Small intestine (tissue), 7 donors: ENCODE data around the gene HMX3. TPM values are rescaled to one million over a fixed set of nuclear protein-coding genes. Genes with fewer than 3 reads are reported as not detected.

ENCODE experiments used
- DNase-seq, 2 donors: peaks; one replicate each; pipeline versions ENCODE4 v3.0.0 to v3.0.0-alpha.2; 2013
- FAIRE-seq: peaks from 2 replicates; lab custom pipeline; 2012; peaks lifted over from hg19 to GRCh38; lab: Jason Lieb, UNC
- H3K27ac ChIP-seq, 3 donors: one replicate each; pipeline ENCODE4 v1.5.1; 2013; ENCODE audit warnings: low read length in 2 of 3, mild to moderate bottlenecking in 2 of 3, control low read depth in 1 of 3, inconsistent platforms in 1 of 3, low read depth in 1 of 3, moderate library complexity in 1 of 3
- H3K27me3 ChIP-seq, 3 donors: one replicate each; pipeline ENCODE4 v1.6.1; 2013; ENCODE audit warnings: low read length in 3 of 3, inconsistent platforms in 1 of 3; ENCODE audit not compliant: control insufficient read depth in 3 of 3, insufficient read depth in 3 of 3
- H3K36me3 ChIP-seq, 3 donors: one replicate each; pipeline ENCODE4 v1.6.1; 2013; ENCODE audit warnings: low read length in 3 of 3, inconsistent platforms in 1 of 3, low read depth in 1 of 3, mild to moderate bottlenecking in 1 of 3, moderate library complexity in 1 of 3; ENCODE audit not compliant: control insufficient read depth in 3 of 3, insufficient read depth in 2 of 3
- H3K4me1 ChIP-seq, 3 donors: one replicate each; pipeline ENCODE4 v1.6.1; 2013; ENCODE audit warnings: low read length in 2 of 3, inconsistent platforms in 1 of 3, low read depth in 1 of 3, mild to moderate bottlenecking in 1 of 3, moderate library complexity in 1 of 3; ENCODE audit not compliant: control insufficient read depth in 3 of 3, insufficient read depth in 2 of 3
- H3K4me3 ChIP-seq, 3 donors: one replicate each; pipeline ENCODE4 v1.5.1; 2013; ENCODE audit warnings: low read length in 3 of 3, control low read depth in 1 of 3, inconsistent platforms in 1 of 3, low read depth in 1 of 3, mild to moderate bottlenecking in 1 of 3, moderate library complexity in 1 of 3
- H3K9me3 ChIP-seq, 2 donors: one replicate each; pipeline ENCODE4 v1.6.1; 2013; ENCODE audit warnings: low read depth in 1 of 2, low read length in 1 of 2; ENCODE audit not compliant: control insufficient read depth in 2 of 2, insufficient read depth in 1 of 2
- WGBS, 3 donors: extraction: QIAGEN DNeasy Blood & Tissue Kit; methylation state at CpG; one replicate each; pipeline ENCODE4 v1.1.7; 2013; 5-methylcytosine and 5-hydroxymethylcytosine counted together
- polyA plus RNA-seq, 4 donors: library from polyadenylated mRNA; stranded (reverse) in 3 of 4; unstranded in 1 of 4; fragments of 200-250 nt in 3 of 4; fragments of 120-200 nt in 1 of 4; gene quantifications; one replicate each; pipeline versions ENCODE4 v1.2.1 to v1.2.3, GENCODE V29; 2013
- donor health status: healthy with polysubstance abuse.
- donor health status: control.
- donor health status: control.
- donor health status: Bipolar disorder and iron deficiency.
- donor health status: healthy.

The HMX3 gene
- polyA plus RNA-seq, 4 donors: 0.31 to 0.51 TPM; not detected in 2

DNA sequence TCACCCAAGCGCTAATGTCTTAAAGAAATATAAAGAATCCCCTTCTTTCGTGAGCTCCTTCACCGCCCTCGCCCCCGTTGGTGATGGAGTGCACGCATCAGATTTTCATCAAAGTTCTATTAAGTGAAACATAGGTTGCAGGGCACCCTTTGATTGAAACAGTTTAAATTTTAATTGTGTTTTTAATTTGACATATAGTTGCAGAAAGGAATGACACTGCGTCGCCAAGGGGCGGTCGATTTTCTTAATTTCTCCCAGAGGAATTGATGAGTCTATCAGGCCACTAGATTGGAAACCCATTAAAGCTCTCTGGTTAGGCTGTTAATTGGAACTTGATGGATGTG is 8.0 kb downstream of the HMX3 start:
- Histone ChIP-seq H3K4me3 (no peak overlapping the region), H3K27me3 (peaks cover 35 to 100% (median 80%) of the 10 kb centered on the region in 3 donors), H3K36me3 (no peaks in the 10 kb centered on the region), H3K9me3 (peaks cover 0 to 3% of the 10 kb centered on the region in 2 donors), H3K27ac (no peak overlapping the region), H3K4me1 (peaks cover 0 to 4% (median 0%) of the 10 kb centered on the region in 3 donors)
- DNase-seq: no peak
- no peak for FAIRE-seq
- WGBS, 3 donors: 12 to 13% (median 12%) methylated on average over 10 of the region's 10 CpGs

DNA sequence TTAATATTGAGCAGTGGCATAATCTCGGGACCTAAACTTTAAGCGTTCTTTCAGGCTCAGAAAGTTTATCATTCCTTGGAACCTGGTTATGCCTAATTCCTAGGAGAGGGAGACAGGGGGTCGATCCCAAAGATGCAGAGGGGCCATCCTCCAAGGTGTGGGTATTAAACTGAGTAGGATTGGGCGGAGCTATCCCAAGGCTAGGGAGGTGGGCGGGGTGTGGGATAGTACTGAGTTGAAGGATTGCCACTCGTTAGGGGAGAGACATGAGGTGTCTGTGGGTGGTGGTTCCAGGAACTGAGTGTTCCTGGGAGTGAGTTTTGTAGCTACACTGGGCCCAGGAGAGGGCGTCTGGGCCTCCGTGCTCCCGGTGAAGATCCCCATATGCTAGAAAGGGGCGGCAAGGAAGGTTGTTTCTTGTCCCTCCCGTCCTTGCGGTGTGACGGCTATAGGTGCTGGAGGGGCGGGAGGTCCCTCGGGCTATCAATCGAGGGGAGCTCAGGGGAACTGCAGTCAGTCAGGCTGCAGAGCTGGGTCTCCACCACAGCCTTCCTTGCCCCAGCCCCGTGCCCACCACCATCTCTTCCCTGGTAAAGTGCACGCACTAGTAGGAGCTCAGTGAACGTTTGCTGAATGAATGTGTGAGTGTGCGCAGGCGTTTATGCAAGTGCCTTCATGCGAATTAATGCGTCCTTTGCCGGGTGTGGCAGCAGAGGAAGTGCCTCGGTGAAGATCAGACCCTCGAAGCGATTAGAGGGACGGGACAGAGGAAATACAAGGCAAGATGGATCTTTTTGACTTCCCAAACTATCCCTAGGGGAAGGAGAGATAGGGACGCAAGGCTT is 9.1 kb downstream of the HMX3 start:
- peaks cover 37 to 100% (median 85%) of the 10 kb centered on the region in 3 donors for H3K27me3 ChIP-seq
- no peaks in the 10 kb centered on the region for H3K4me1 ChIP-seq

DNA sequence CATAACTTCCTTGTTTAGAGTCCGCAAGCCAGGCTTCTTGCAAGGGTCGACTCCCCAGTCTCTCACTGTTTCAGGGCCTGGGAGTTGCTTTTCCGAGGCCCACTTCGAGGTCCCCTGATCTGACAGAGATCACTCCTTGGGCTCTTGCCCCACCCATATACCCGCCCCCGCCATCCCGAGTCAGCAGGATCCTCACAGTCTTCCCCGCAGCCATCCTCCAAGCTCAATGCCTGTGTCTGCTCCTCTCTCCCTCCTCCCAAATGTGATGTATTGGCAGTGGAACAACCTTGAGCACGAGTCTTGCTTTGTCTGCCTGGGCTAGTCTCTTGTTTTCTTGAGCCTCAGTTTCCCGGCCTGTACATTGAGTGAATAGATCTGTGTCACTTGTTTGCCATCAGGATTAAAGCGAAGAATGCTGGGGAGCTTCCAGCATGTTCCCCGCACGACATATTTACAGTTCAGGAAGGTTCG is 9.8 kb downstream of the HMX3 start:
- FAIRE-seq (no peak), DNase-seq (no peak)
- H3K9me3 ChIP-seq: peaks cover 0 to 3% of the 10 kb centered on the region in 2 donors
- no peaks in the 10 kb centered on the region for H3K36me3 ChIP-seq
- peaks cover 0 to 1% (median under 1%) of the 10 kb centered on the region in 3 donors for H3K4me1 ChIP-seq
- H3K27me3 ChIP-seq: peaks cover 37 to 100% (median 86%) of the 10 kb centered on the region in 3 donors
- no peak overlapping the region for H3K4me3 ChIP-seq
- no peak overlapping the region for H3K27ac ChIP-seq
- WGBS, 3 donors: 6 to 9% (median 6%) methylated on average over 14 of the region's 14 CpGs

More for the DNA sequence above, 9.1 kb downstream of the HMX3 start:
- H3K36me3 ChIP-seq: no peaks in the 10 kb centered on the region
- H3K27ac ChIP-seq: no peak overlapping the region
- 3 to 7% (median 5%) methylated on average over 29 of the region's 29 CpGs for WGBS, 3 donors
- DNase-seq: no peak
- FAIRE-seq: no peak
- no peak overlapping the region for H3K4me3 ChIP-seq
- H3K9me3 ChIP-seq: peaks cover 0 to 3% of the 10 kb centered on the region in 2 donors

DNA sequence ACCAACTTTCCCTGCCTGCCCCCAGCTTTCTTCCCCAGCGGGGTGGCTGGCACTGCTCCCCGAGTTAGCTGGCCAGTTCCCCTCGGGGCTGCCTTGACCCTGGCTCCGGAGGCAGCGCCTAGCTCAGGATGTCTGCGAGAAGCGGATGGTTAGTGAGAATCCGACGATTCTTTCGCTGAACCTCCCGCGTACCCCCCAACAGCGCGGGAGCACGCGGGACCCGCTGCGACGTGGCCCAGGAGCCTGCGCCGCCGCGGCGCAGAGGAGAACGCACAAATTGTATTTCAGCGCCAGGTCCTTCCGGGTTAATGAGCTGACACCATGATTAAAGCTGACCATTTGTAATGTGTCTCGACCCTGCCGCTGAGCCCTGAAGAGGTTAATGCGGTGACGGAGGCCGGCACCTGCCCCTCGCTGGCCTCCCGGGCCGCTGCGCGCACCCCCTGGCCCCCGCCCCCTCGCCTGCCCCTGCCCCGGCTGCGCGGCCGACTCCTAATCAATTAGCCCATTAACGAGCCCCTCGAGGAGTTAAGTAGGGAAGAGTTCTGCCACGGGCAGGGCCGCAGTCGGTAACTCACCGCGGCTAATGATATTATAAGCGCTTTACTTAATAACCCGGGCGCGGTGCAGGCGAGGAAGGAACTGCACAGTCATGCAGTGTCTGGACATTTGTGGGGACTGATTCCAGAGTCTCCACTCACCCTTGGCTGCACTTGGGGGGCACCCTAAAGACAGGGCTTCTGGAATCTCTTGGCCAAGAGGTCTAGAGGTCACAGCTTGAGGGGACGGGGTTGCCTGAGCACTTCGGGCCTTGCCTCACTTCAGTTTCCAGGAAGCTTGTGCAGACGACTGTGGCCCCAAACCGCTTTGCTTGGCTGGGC is 10.5 kb downstream of the HMX3 start:
- 2 to 6% (median 3%) methylated on average over 59 of the region's 59 CpGs for WGBS, 3 donors
- no peak for DNase-seq
- no peak for FAIRE-seq

DNA sequence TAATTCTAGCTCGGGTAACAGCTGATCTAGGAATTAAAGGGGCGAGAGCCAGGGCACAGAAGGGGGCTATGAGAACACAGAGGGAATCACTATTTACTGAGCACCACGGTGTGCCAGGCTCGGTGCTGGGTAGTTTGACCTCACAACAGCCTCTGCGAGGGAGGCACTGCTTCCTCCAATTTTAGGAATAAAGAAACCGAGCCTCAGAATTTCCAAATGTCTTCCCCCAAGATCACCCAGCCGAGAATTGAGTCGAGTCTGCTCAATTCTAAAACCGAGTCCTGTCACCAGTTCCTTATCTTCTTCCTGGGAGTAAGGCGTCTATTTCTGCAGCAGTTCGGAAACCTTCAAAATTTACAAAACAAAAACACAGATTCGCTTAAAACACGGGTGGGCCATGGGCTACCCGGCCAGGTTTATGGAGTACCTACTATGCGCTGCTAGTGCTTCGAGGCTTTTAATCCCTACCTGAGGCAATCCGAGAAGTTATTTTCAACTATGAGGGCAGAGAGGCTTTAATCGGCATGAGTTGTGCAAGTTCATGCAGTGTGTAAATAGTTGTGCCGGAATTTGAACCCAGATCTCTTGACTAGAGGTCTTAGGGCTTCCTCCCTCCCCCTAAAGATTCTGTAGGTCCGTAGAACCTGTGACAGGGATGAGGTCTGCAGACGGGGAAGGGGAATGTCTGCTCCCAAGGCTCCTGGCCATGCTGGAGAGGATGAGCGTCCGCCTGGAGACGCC is 11.3 kb downstream of the HMX3 start:
- peaks cover 43 to 99% (median 81%) of the 10 kb centered on the region in 3 donors for H3K27me3 ChIP-seq
- WGBS, 3 donors: 8 to 15% (median 11%) methylated on average over 24 of the region's 24 CpGs
- H3K27ac ChIP-seq: no peak overlapping the region
- H3K9me3 ChIP-seq: peaks cover 0 to 3% of the 10 kb centered on the region in 2 donors
- H3K36me3 ChIP-seq: no peaks in the 10 kb centered on the region
- no peak for DNase-seq
- H3K4me3 ChIP-seq: no peak overlapping the region
- peaks cover 0 to 7% (median 6%) of the 10 kb centered on the region in 3 donors for H3K4me1 ChIP-seq
- FAIRE-seq: no peak

More for the DNA sequence above, 10.5 kb downstream of the HMX3 start:
- H3K36me3 ChIP-seq: no peaks in the 10 kb centered on the region
- H3K9me3 ChIP-seq: peaks cover 0 to 3% of the 10 kb centered on the region in 2 donors
- H3K4me3 ChIP-seq: no peak overlapping the region
- peaks cover 43 to 100% (median 86%) of the 10 kb centered on the region in 3 donors for H3K27me3 ChIP-seq
- no peak overlapping the region for H3K27ac ChIP-seq
- H3K4me1 ChIP-seq: peaks cover 0 to 6% (median 3%) of the 10 kb centered on the region in 3 donors

DNA sequence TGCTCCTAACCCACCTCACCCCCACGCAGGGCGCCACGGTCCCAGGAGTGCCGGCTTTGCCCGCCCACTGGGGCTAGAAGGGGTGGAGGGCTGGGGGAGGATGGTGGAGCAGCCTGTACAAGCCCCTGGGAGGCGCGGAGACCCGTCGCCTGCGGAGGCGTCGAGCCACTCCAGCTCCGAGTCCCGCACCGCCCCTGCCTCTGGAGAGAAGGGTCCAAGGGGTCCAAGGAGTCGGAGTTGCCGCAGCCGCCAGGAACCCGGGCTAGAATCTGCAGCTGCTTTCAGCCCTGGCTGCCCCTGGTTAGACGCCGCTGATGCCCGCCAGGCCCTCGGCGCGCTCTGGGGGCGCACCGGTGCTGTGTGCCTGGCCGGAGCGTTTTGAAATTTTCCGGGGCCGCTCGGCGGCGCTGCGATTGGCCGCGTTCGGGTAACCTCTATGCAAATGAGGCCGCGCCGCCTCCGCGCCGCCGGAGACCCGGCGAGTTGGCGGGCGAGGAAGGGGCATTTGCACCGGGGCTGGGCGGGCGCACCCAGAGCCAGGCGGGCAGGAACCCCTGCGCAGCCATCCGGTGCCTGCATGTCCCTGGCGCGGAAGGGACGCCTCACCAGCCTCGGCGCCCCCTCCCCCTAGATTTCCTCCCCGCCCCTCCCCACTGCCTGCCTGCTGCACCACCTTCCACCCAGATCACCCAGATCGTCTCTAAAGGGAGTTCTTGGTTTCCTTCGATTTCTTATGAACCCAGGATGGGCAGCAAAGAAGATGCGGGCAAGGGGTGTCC is 12.1 kb downstream of the HMX3 start, which contains the start of gene HMX2:
TSS of gene HMX2 (plus strand) at position 502 of the 779 bp plus-strand sequence. CDS start at position 745, 243 bp downstream.
- FAIRE-seq: no peak
- peaks cover 40 to 97% (median 74%) of the 10 kb centered on the region in 3 donors for H3K27me3 ChIP-seq
- peaks cover 0 to 3% of the 10 kb centered on the region in 2 donors for H3K9me3 ChIP-seq
- H3K36me3 ChIP-seq: no peaks in the 10 kb centered on the region
- H3K4me1 ChIP-seq: peaks cover 0 to 7% (median 6%) of the 10 kb centered on the region in 3 donors
- DNase-seq: no peak
- no peak within 1 kb of the TSS for H3K27ac ChIP-seq
- WGBS, 3 donors: 2 to 3% (median 2%) methylated on average over 40 to 64 of the region's 64 CpGs
- peak within 1 kb of the TSS in 1 of 3 donors; percentile 27 for H3K4me3 ChIP-seq

DNA sequence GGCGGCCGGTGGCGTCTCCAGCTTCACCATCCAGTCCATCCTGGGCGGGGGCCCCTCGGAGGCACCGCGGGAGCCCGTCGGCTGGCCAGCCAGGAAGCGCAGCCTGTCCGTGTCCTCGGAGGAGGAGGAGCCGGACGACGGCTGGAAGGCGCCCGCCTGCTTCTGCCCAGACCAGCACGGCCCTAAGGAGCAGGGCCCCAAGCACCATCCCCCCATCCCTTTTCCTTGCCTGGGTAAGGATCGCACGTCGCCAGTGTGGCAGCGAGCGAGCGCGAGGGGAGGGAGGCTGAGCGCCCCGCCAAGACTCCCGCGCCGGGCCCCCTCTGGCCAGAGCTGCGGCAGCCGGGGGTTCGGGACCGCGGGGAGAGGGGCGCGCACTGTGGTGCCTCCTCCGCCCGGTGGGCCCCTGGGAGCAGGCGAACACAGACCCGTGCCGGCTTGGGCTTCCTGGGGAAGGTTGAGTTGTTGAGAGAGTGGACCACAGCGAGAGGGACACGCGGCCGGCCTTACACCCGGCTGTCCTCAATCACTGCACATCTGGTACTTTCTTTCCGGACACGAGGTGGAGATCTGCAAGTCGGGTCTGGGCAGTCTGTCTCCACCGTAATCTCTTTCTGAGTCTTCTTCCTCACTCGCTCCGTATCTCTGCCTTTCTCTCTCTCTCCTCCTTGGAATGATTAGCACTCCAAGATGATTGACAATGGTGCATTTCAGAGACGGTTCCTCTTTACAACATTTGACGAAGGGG is 12.8 kb downstream of the HMX3 start:
- H3K4me1 ChIP-seq: peaks cover 0 to 7% (median 6%) of the 10 kb centered on the region in 3 donors

More for the DNA sequence above, 12.8 kb downstream of the HMX3 start:
- H3K27me3 ChIP-seq: peaks cover 37 to 95% (median 66%) of the 10 kb centered on the region in 3 donors
- DNase-seq (no peak), FAIRE-seq (no peak)
- H3K4me3 ChIP-seq: peak overlapping the region in 1 of 3 donors; percentile 27
- 3 to 5% (median 3%) methylated on average over 43 to 55 of the region's 55 CpGs for WGBS, 3 donors
- no peaks in the 10 kb centered on the region for H3K36me3 ChIP-seq
- peaks cover 0 to 3% of the 10 kb centered on the region in 2 donors for H3K9me3 ChIP-seq
- no peak overlapping the region for H3K27ac ChIP-seq
